T-helper 2 cell treated with Interferon-gamma antibody and Interleukin-4, amounts not matched to agents 100 ng/mL and 5 ng/mL, for 36 hours (primary cell): Measurements from ENCODE around the gene HELB. TPM values are rescaled to one million over a fixed set of nuclear protein-coding genes. Genes with fewer than 3 reads are reported as not detected.

ENCODE experiments used
- intact Hi-C: fragments of 100-400 bp; cut with micrococcal nuclease; formaldehyde crosslinking; loops from one replicate; pipeline ENCODE4 v1.15.1; 2023
- total RNA-seq: library from RNA; stranded (reverse); gene quantifications from 2 replicates; pipeline ENCODE4 v1.2.3, GENCODE V29; 2022

The HELB gene
- 39.8 and 40.2 TPM in 2 replicates for total RNA-seq

- intact Hi-C loops: loop anchor here (1.0 to 5.0 kb wide), 7 partner anchors 14 to 1130 kb away; partner anchors contain the start of genes CAND1 and TMBIM4
Observed at GRCh38 chr12:66301944-66302826, at the start of gene HELB. Gene HELB, plus strand, starts transcription at chr12:66302493. Its CDS starts 111 bp downstream, at chr12:66302604.

- intact Hi-C loops: no loop called here
Observed at GRCh38 chr12:66252771-66253170, 49.5 kb upstream of the HELB start.

- intact Hi-C loops: no loop called here
Observed at GRCh38 chr12:66255737-66256136, 46.6 kb upstream of the HELB start.

- intact Hi-C loops: no loop called here
Observed at GRCh38 chr12:66258011-66258410, 44.3 kb upstream of the HELB start.

- intact Hi-C loops: no loop called here
Observed at GRCh38 chr12:66262737-66263136, 39.6 kb upstream of the HELB start.

GRCh38 chr12:66268562-66268961 lies 33.7 kb upstream of the HELB start:
- intact Hi-C loops: loop anchor here (2.0 to 5.0 kb wide), 2 partner anchors 20 to 34 kb away; partner anchors contain the start of gene HELB

- intact Hi-C loops: loop anchor here (1.0 to 5.0 kb wide), 3 partner anchors 20 to 140 kb away; partner anchors contain the start of gene HELB
Observed at GRCh38 chr12:66269142-66269541, 33.2 kb upstream of the HELB start.

- intact Hi-C loops: loop anchor here (1.0 to 10.0 kb wide), 5 partner anchors 19 to 424 kb away; partner anchors contain the start of gene HELB
Observed at GRCh38 chr12:66269757-66270383, 32.4 kb upstream of the HELB start.

- intact Hi-C loops: loop anchor here (1.0 to 10.0 kb wide), 2 partner anchors 54 to 424 kb away; no protein-coding TSS in a partner anchor
Observed at GRCh38 chr12:66270613-66271012, 31.7 kb upstream of the HELB start.

- intact Hi-C loops: loop anchor here (10.0 kb wide), 1 partner anchor 52 kb away; no protein-coding TSS in a partner anchor
Observed at GRCh38 chr12:66272650-66273049, 29.6 kb upstream of the HELB start.

GRCh38 chr12:66273147-66273546 lies 29.1 kb upstream of the HELB start:
- intact Hi-C loops: loop anchor here (10.0 kb wide), 1 partner anchor 52 kb away; no protein-coding TSS in a partner anchor

GRCh38 chr12:66275040-66275439 lies 27.3 kb upstream of the HELB start:
- intact Hi-C loops: loop anchor here (10.0 kb wide), 1 partner anchor 50 kb away; no protein-coding TSS in a partner anchor

- intact Hi-C loops: loop anchor here (1.0 to 10.0 kb wide), 3 partner anchors 9 to 46 kb away; partner anchors contain the start of gene HELB
Observed at GRCh38 chr12:66279123-66279712, 23.1 kb upstream of the HELB start.

- intact Hi-C loops: no loop called here
Observed at GRCh38 chr12:66280561-66280960, 21.7 kb upstream of the HELB start.

GRCh38 chr12:66282244-66282643 lies 20.0 kb upstream of the HELB start:
- intact Hi-C loops: no loop called here

GRCh38 chr12:66287275-66287674 lies 15.0 kb upstream of the HELB start:
- intact Hi-C loops: loop anchor here (5.0 kb wide), 1 partner anchor 155 kb away; the partner anchor contains the start of gene LLPH

GRCh38 chr12:66288121-66288520 lies 14.2 kb upstream of the HELB start:
- intact Hi-C loops: loop anchor here (1.0 to 5.0 kb wide), 5 partner anchors 9 to 156 kb away; partner anchors contain the start of genes HELB, LLPH and TMBIM4

- intact Hi-C loops: loop anchor here (2.0 to 5.0 kb wide), 2 partner anchors 21 to 157 kb away; partner anchors contain the start of gene LLPH
Observed at GRCh38 chr12:66289485-66289884, 12.8 kb upstream of the HELB start.

GRCh38 chr12:66290716-66291200 lies 11.5 kb upstream of the HELB start:
- intact Hi-C loops: no loop called here

- intact Hi-C loops: no loop called here
Observed at GRCh38 chr12:66296176-66296683, 6.1 kb upstream of the HELB start.

GRCh38 chr12:66297080-66297479 lies 5.2 kb upstream of the HELB start:
- intact Hi-C loops: no loop called here
